Spinal cord (tissue), 10 donors: Measurements from ENCODE around the gene THSD4. TPM values are rescaled to one million over a fixed set of nuclear protein-coding genes. Genes with fewer than 3 reads are reported as not detected.

ENCODE experiments used
- DNase-seq, 6 donors: peaks; one replicate each; pipeline versions ENCODE4 v3.0.0 to v3.0.0-alpha.2; 2013 to 2015; ENCODE audit warnings: low spot score in 6 of 6, low read depth in 4 of 6
- H3K27ac ChIP-seq: one replicate; pipeline ENCODE4 v1.5.1; 2013; ENCODE audit warnings: low read depth, low read length, control low read depth
- H3K27me3 ChIP-seq: one replicate; pipeline ENCODE4 v1.6.1; 2013; ENCODE audit warnings: low read length; ENCODE audit not compliant: control insufficient read depth, insufficient read depth
- H3K36me3 ChIP-seq: one replicate; pipeline ENCODE4 v1.6.1; 2013; ENCODE audit warnings: low read length; ENCODE audit not compliant: control insufficient read depth, insufficient read depth
- H3K4me1 ChIP-seq: one replicate; pipeline ENCODE4 v1.6.1; 2013; ENCODE audit warnings: low read length; ENCODE audit not compliant: control insufficient read depth, insufficient read depth
- H3K4me3 ChIP-seq: one replicate; pipeline ENCODE4 v1.5.1; 2013; ENCODE audit warnings: low read depth, low read length, control low read depth
- H3K9me3 ChIP-seq: one replicate; pipeline ENCODE4 v1.6.1; 2013; ENCODE audit warnings: low read length; ENCODE audit not compliant: control insufficient read depth, insufficient read depth
- WGBS: methylation state at CpG from one replicate; pipeline ENCODE4 v1.1.5; 2013; ENCODE audit warnings: missing lambda C conversion rate; ENCODE audit not compliant: insufficient coverage; 5-methylcytosine and 5-hydroxymethylcytosine counted together
- polyA plus RNA-seq, 2 donors: library from polyadenylated mRNA; unstranded; fragments of 120-200 nt; gene quantifications; one replicate each; pipeline ENCODE4 v1.2.1, GENCODE V29; 2013; ENCODE audit not compliant: insufficient read length in 2 of 2
- total RNA-seq, 2 donors: library from RNA; depleted of rRNA in 1 of 2; stranded (reverse); fragments of 120-200 nt in 1 of 2; fragments of >200 nt in 1 of 2; gene quantifications; one replicate each; pipeline versions ENCODE4 v1.2.3 to v1.2.4, GENCODE V29; 2013 to 2014
- donor health status: healthy.

Gene THSD4
- total and polyA plus RNA-seq, 4 donors, result 18.2 to 127 (median 63.2) TPM

GRCh38 chr15:71747128-71748083 is 632.1 kb downstream of the THSD4 start:
- H3K9me3 ChIP-seq, result no peaks in the 10 kb centered on the region
- no peak overlapping the region for H3K27ac ChIP-seq
- no peak for DNase-seq
- H3K4me3 ChIP-seq, result no peak overlapping the region
- 91% methylated on average over 7 of the region's 12 CpGs for WGBS
- no peaks in the 10 kb centered on the region for H3K4me1 ChIP-seq
- H3K27me3 ChIP-seq, result no peaks in the 10 kb centered on the region
- H3K36me3 ChIP-seq, result peaks cover 17% of the 10 kb centered on the region

GRCh38 chr15:71748293-71748718 is 633.0 kb downstream of the THSD4 start:
- WGBS, result 90% methylated on average over 10 of the region's 16 CpGs
- H3K27ac ChIP-seq, result no peak overlapping the region
- no peaks in the 10 kb centered on the region for H3K27me3 ChIP-seq
- no peaks in the 10 kb centered on the region for H3K9me3 ChIP-seq
- H3K4me1 ChIP-seq, result no peaks in the 10 kb centered on the region
- H3K4me3 ChIP-seq, result no peak overlapping the region
- peaks cover 17% of the 10 kb centered on the region for H3K36me3 ChIP-seq
- DNase-seq, result no peak

GRCh38 chr15:71749500-71749899 is 634.2 kb downstream of the THSD4 start:
- Histone ChIP-seq H3K27ac (no peak overlapping the region), H3K9me3 (no peaks in the 10 kb centered on the region), H3K36me3 (peaks cover 17% of the 10 kb centered on the region), H3K4me1 (no peaks in the 10 kb centered on the region), H3K4me3 (no peak overlapping the region), H3K27me3 (no peaks in the 10 kb centered on the region)
- DNase-seq, result no peak
- 96% methylated on average over 8 of the region's 14 CpGs for WGBS

- Histone ChIP-seq H3K4me3 (no peak overlapping the region), H3K27me3 (no peaks in the 10 kb centered on the region), H3K27ac (no peak overlapping the region), H3K4me1 (no peaks in the 10 kb centered on the region), H3K36me3 (peaks cover 8% of the 10 kb centered on the region), H3K9me3 (no peaks in the 10 kb centered on the region)
- no CpG with 5 or more reads among the region's 4 CpGs for WGBS
- peak in 1 of 6 donors; percentile 30 for DNase-seq
Measured at GRCh38 chr15:71752128-71752527, 636.9 kb downstream of the THSD4 start.

- no peaks in the 10 kb centered on the region for H3K9me3 ChIP-seq
- WGBS, result 44% methylated on average over 6 of the region's 11 CpGs
- H3K27ac ChIP-seq, result no peak overlapping the region
- no peaks in the 10 kb centered on the region for H3K27me3 ChIP-seq
- peak in 1 of 6 donors; percentile 32 for DNase-seq
- no peaks in the 10 kb centered on the region for H3K4me1 ChIP-seq
- H3K4me3 ChIP-seq, result no peak overlapping the region
- H3K36me3 ChIP-seq, result peaks cover 10% of the 10 kb centered on the region
Measured at GRCh38 chr15:71752604-71753289, 637.5 kb downstream of the THSD4 start.

- Histone ChIP-seq H3K4me1 (no peaks in the 10 kb centered on the region), H3K4me3 (no peak overlapping the region), H3K27me3 (no peaks in the 10 kb centered on the region), H3K27ac (no peak overlapping the region), H3K36me3 (peaks cover 8% of the 10 kb centered on the region), H3K9me3 (no peaks in the 10 kb centered on the region)
- no CpG with 5 or more reads among the region's 1 CpG for WGBS
- no peak for DNase-seq
Measured at GRCh38 chr15:71753346-71753745, 638.1 kb downstream of the THSD4 start.

GRCh38 chr15:71754660-71755059 is 639.4 kb downstream of the THSD4 start:
- Histone ChIP-seq H3K27ac (no peak overlapping the region), H3K4me1 (no peaks in the 10 kb centered on the region), H3K27me3 (no peaks in the 10 kb centered on the region), H3K4me3 (no peak overlapping the region), H3K36me3 (peaks cover 4% of the 10 kb centered on the region), H3K9me3 (no peaks in the 10 kb centered on the region)
- DNase-seq, result no peak

- Histone ChIP-seq H3K27ac (no peak overlapping the region), H3K4me3 (no peak overlapping the region), H3K9me3 (peaks cover under 1% of the 10 kb centered on the region), H3K27me3 (no peaks in the 10 kb centered on the region), H3K36me3 (peaks cover 4% of the 10 kb centered on the region), H3K4me1 (no peaks in the 10 kb centered on the region)
- WGBS, result no CpG with 5 or more reads among the region's 4 CpGs
- no peak for DNase-seq
Measured at GRCh38 chr15:71755092-71755970, 640.1 kb downstream of the THSD4 start.

- Histone ChIP-seq H3K36me3 (peaks cover 4% of the 10 kb centered on the region), H3K4me3 (no peak overlapping the region), H3K9me3 (peaks cover 2% of the 10 kb centered on the region), H3K4me1 (no peaks in the 10 kb centered on the region), H3K27ac (no peak overlapping the region), H3K27me3 (no peaks in the 10 kb centered on the region)
- 92% methylated on average over 5 of the region's 8 CpGs for WGBS
- DNase-seq, result no peak
Measured at GRCh38 chr15:71756599-71757352, 641.5 kb downstream of the THSD4 start.
